ENCODE measurements around the gene CBX6.

GRCh38 chr22:38831166-38831945, 40.7 kb downstream of the CBX6 start:
- TF ChIP-seq POLR2A (IDR thresholded peaks at IDR 0.05) (no peak), CTCF (IDR thresholded peaks at IDR 0.05) (no peak)

Data from Peyer's patch (tissue), 4 donors.